ENCODE results near the gene IRAK2. TPM values are rescaled to one million over a fixed set of nuclear protein-coding genes. Genes with fewer than 3 reads are reported as not detected.

The IRAK2 gene
- total RNA-seq, 1 experiment from 2014 or later, result 0.61 TPM

- TF ChIP-seq, protein P1, sequence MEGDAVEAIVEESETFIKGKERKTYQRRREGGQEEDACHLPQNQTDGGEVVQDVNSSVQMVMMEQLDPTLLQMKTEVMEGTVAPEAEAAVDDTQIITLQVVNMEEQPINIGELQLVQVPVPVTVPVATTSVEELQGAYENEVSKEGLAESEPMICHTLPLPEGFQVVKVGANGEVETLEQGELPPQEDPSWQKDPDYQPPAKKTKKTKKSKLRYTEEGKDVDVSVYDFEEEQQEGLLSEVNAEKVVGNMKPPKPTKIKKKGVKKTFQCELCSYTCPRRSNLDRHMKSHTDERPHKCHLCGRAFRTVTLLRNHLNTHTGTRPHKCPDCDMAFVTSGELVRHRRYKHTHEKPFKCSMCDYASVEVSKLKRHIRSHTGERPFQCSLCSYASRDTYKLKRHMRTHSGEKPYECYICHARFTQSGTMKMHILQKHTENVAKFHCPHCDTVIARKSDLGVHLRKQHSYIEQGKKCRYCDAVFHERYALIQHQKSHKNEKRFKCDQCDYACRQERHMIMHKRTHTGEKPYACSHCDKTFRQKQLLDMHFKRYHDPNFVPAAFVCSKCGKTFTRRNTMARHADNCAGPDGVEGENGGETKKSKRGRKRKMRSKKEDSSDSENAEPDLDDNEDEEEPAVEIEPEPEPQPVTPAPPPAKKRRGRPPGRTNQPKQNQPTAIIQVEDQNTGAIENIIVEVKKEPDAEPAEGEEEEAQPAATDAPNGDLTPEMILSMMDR (conservative IDR thresholded peaks at IDR 0.05), result no peak
- no peaks in the 10 kb centered on the region for H3K36me3 Mint-ChIP-seq (ENCODE audit: insufficient read depth in 1 of 3, low read depth in 3 of 3)
- Histone ChIP-seq H2BK15ac (ENCODE audit: low read depth, low read length) (no peak overlapping the region), H2AK5ac (ENCODE audit: insufficient read length, low read length) (no peak overlapping the region), H3K9me3 (ENCODE audit: control insufficient read depth, low read depth, low read length) (no peaks in the 10 kb centered on the region), H3T11ph (ENCODE audit: low read length) (no peak overlapping the region), H2BK12ac (ENCODE audit: insufficient read length, low read depth, low read length) (no peak overlapping the region), H4K91ac (ENCODE audit: insufficient read length, low read depth, low read length) (no peak overlapping the region), H3K56ac (ENCODE audit: insufficient read length, low read depth, low read length) (no peak overlapping the region), H4K20me1 (ENCODE audit: control insufficient read depth, insufficient read depth, insufficient read length) (no peaks in the 10 kb centered on the region), H3K4me1 (ENCODE audit: insufficient read depth, low read length) (no peaks in the 10 kb centered on the region), H3K23ac (ENCODE audit: insufficient read length, low read depth, low read length) (no peak overlapping the region), H3K79me2 (ENCODE audit: insufficient read depth, low read length) (no peaks in the 10 kb centered on the region), H2BK120ac (ENCODE audit: low read depth, low read length, poor library complexity, severe bottlenecking) (no peak overlapping the region), H2BK5ac (ENCODE audit: insufficient read length, low read length) (no peak overlapping the region), H3K4ac (ENCODE audit: low read depth, low read length) (no peak overlapping the region), H2BK20ac (ENCODE audit: low read depth, low read length, poor library complexity, severe bottlenecking) (no peak overlapping the region), H3K27me3 (ENCODE audit: insufficient read depth, low read length) (no peaks in the 10 kb centered on the region), H4K8ac (replicated peaks; ENCODE audit: insufficient read length, low read depth, low read length) (no peak overlapping the region), H3K4me2 (ENCODE audit: insufficient read depth, insufficient read length, low read length) (no peak overlapping the region), H3K27ac (ENCODE audit: insufficient read length, low read depth, low read length) (no peak overlapping the region), H3K14ac (ENCODE audit: insufficient read depth, low read length) (no peak overlapping the region), H3K23me2 (ENCODE audit: insufficient read length, low read depth, low read length, poor library complexity, severe bottlenecking) (no peaks in the 10 kb centered on the region), H2AFZ (ENCODE audit: low read length) (no peak overlapping the region), H3K9ac (ENCODE audit: extremely low read depth, insufficient read length, low read length) (no peak overlapping the region), H3K18ac (ENCODE audit: insufficient read length, low read depth, low read length) (no peak overlapping the region), H3K79me1 (ENCODE audit: insufficient read depth, low read depth, low read length, poor library complexity, severe bottlenecking) (no peaks in the 10 kb centered on the region), H4K5ac (ENCODE audit: insufficient read length, low read depth, low read length) (no peak overlapping the region)
- no CpG with 5 or more reads among the region's 2 CpGs for WGBS (ENCODE audit: extremely low coverage, insufficient read length, low lambda C conversion rate)
- no peaks in the 10 kb centered on the region for H3K4me1 Mint-ChIP-seq
- no peaks in the 10 kb centered on the region; the same call in 1 of the 2 replicates for H3K27me3 Mint-ChIP-seq (ENCODE audit: low read depth)
- DNase-seq, result no peak
- H3K4me3 Mint-ChIP-seq, result no peak overlapping the region
- no peak overlapping the region for H3K27ac Mint-ChIP-seq
- no peaks in the 10 kb centered on the region for H3K9me3 Mint-ChIP-seq
Measured at GRCh38 chr3:10180289-10180688, 15.6 kb downstream of the IRAK2 start.

Data from H9 (cell line).